ENCODE results near the gene SEC23IP.

DNA sequence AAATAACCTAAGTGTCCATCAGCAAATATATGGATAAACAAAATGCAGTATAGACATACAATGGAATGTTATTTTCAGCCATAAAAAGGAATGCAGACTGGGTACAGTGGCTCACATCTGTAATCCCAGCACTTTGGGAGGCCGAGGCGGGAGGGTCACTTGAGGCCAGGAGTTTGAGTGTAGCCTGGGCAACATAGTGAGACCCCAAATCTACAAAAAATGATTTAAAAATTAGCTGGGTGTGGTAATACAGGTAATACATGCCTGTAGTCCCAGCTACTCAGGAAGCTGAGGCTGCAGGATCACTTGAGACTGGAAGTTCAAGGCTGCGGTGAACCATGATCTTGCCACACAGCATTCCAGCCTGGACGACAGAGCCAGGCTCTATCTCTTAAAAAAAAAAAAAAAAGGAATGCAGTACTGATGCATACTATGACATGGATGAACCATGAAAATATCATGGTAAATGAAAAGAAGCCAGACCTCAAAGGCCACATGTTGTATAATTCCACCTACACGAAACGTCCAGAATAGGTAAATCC, 26.8 kb upstream of the SEC23IP start:
- no peak for TF ChIP-seq EZH2 (IDR thresholded peaks at IDR 0.05; ENCODE audit: borderline replicate concordance, insufficient read depth, low read depth, low read length, poor library complexity, severe bottlenecking)
- TF ChIP-seq, protein P1, sequence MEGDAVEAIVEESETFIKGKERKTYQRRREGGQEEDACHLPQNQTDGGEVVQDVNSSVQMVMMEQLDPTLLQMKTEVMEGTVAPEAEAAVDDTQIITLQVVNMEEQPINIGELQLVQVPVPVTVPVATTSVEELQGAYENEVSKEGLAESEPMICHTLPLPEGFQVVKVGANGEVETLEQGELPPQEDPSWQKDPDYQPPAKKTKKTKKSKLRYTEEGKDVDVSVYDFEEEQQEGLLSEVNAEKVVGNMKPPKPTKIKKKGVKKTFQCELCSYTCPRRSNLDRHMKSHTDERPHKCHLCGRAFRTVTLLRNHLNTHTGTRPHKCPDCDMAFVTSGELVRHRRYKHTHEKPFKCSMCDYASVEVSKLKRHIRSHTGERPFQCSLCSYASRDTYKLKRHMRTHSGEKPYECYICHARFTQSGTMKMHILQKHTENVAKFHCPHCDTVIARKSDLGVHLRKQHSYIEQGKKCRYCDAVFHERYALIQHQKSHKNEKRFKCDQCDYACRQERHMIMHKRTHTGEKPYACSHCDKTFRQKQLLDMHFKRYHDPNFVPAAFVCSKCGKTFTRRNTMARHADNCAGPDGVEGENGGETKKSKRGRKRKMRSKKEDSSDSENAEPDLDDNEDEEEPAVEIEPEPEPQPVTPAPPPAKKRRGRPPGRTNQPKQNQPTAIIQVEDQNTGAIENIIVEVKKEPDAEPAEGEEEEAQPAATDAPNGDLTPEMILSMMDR (IDR thresholded peaks at IDR 0.05) = no peak

Measured in B cell (primary cell).